GM10847 (cell line): ENCODE data around the gene MT1B.
A peak's percentile ranks its signal among the peaks of the same experiment; 100 is the strongest.

Source experiments
- POLR2A ChIP-seq: IDR thresholded peaks from 2 replicates; pipeline ENCODE4 v1.6.1; 2011; ENCODE audit not compliant: insufficient read length; ENCODE audit errors: extremely low read depth

Gene MT1B

DNA sequence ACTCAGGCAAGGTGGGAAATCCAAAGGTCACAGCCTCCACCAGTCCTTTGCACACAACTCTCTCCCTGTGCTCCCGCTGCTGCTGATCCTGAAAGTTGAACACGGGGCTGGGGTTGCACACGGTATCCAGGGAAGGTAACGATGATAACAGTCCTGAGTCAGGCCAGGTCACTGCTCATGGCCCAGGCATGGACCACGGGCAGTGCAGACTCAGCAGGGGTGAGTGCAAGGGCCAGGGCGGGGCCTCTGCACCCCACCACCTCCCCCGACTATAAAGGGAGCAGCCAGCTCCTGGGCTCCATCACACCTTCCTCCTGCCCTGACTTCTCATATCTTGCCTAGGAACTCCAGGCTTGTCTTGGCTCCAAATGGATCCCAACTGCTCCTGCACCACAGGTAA is at the start of gene MT1B:
MT1B (plus strand) TSS at position 301 of the 400 bp plus-strand sequence; CDS start at position 369, 68 bp downstream.
- no peak for TF ChIP-seq POLR2A

DNA sequence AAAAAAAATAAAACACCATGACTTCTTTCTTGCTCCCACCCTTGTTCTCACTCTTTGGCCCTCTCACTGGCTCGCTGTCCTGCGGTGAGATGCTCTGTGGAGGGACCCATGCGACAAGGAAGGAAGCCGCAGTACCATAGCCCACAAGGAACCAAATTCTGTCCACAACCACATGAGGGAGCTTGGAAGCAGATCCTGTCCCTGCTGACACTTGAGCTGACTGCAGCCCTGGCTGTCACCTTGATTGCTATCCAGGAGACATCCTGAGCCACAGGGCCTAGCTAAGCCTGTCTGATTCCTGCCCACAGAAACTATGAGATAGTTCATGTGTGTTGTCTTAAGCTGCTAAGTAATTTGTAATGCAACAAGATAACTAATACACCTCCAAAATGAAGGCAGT is 48.1 kb upstream of the MT1B start:
- TF ChIP-seq POLR2A, result no peak

- no peak for TF ChIP-seq POLR2A
These were observed 46.7 kb upstream of the MT1B start for GRCh38 chr16:56604966-56605365.

DNA sequence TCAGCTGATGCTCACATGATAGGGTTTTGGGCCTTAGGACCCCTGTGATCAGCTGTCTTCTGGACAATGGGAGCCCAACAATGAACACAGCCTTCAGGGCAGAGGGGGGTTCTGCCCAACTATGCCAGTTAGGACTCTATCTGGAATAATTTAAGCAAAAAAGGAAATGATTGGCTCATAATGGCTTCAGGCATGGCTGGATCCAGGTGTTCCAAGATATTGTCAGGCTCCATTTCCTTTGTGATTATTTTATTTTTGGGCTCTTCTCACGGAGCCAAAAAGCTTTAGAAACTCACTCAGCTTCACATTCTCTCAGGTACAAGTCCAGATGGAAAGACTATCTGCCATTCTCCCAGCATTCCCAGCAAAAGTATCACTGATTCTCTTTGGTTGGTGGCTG is 46.2 kb upstream of the MT1B start:
- no peak for TF ChIP-seq POLR2A

- TF ChIP-seq POLR2A, result no peak
These were observed 45.6 kb upstream of the MT1B start for GRCh38 chr16:56606071-56606475.

- no peak for TF ChIP-seq POLR2A
These were observed 45.1 kb upstream of the MT1B start for GRCh38 chr16:56606476-56607108.

DNA sequence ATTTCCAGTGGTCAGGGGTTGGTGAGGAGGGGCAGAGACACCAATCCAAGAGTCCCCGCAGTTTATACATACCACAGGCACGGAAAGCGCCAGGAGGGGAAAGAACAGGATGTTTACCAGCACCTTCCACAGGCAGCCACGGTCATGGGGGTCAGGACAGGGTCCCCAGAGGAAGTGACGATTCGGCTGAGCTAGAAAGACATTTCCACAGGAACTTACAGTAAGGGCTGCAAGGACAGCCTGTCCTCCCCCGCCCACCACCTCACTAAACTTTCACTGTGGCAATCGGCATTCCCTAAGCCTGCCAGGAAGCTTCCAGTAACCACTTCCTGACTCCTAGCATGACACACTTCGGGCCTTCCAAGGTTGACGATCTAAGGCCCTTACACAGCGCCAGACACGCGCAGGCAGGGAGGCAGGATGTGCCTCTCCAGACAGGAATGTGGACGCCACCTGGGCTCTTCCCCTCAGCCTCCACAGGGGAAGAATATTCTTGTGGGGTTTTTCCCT is 44.5 kb upstream of the MT1B start:
- TF ChIP-seq POLR2A, result no peak

DNA sequence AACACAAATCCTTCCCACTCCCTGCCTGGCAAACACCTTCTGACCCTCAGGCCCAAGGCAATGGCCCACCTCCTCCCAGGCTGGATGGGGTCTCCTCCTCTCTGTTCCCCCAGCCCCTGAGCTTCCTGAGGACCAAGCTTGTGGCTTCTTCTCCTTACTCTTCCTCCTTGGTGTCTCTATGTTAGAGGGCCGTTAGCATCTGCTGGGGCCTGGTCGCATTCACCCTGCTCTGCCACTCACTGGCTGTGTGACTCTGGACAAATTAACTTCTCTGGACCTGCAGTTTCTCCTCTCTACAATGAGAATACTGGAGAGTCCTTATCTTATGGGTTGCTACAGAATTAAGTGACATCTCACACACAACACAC is 44.0 kb upstream of the MT1B start:
- TF ChIP-seq POLR2A, result no peak

- peak; percentile 53 for TF ChIP-seq POLR2A
These were observed 43.4 kb upstream of the MT1B start, which contains the start of gene MT2A for GRCh38 chr16:56608043-56608875. TSS of gene MT2A (plus strand) at chr16:56608584. CDS start at chr16:56608656, 72 bp downstream.

- TF ChIP-seq POLR2A, result no peak
These were observed 42.7 kb upstream of the MT1B start for GRCh38 chr16:56608876-56609462.

GRCh38 chr16:56609463-56609921 is 42.2 kb upstream of the MT1B start:
- no peak for TF ChIP-seq POLR2A

DNA sequence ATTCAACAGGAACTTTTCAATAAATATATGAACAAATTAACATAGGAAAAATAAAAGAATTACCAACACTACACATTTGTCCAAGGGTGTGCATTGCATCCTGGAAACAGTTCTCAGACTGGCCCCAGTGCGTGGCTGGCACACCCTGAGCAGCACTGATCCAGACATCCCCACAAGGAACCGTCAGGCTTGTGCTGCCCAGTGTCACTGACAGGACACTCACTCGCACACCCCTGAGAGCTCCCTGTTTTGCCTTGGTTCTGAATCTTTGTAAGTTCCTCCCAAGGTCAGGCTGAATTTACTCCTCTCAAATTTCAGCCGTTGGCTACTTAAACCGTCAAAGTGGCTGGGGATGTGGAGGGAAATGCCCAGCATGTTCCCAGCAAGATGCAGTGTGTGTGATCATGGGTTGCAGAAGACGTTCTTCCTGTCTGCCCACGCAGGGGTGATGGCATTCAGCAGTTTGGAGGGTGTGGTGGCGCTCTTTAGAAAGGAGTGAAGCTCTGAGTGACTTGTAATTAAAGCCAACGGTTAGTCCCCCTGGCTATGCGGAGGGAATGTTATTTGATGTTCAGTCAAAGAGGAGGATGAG is 41.6 kb upstream of the MT1B start:
- no peak for TF ChIP-seq POLR2A

GRCh38 chr16:56610609-56611111 is 41.0 kb upstream of the MT1B start:
- TF ChIP-seq POLR2A, result no peak

- no peak for TF ChIP-seq POLR2A
These were observed 40.3 kb upstream of the MT1B start for GRCh38 chr16:56611281-56611833.

GRCh38 chr16:56613706-56614105 is 38.0 kb upstream of the MT1B start:
- no peak for TF ChIP-seq POLR2A

GRCh38 chr16:56614549-56614991 is 37.1 kb upstream of the MT1B start:
- no peak for TF ChIP-seq POLR2A
